ENCODE measurements around the gene NLGN2. TPM values are rescaled to one million over a fixed set of nuclear protein-coding genes. Genes with fewer than 3 reads are reported as not detected.

The NLGN2 gene
- total and polyA plus RNA-seq, 2 experiments from 2014 or later = 14.4 to 38.7 TPM

DNA sequence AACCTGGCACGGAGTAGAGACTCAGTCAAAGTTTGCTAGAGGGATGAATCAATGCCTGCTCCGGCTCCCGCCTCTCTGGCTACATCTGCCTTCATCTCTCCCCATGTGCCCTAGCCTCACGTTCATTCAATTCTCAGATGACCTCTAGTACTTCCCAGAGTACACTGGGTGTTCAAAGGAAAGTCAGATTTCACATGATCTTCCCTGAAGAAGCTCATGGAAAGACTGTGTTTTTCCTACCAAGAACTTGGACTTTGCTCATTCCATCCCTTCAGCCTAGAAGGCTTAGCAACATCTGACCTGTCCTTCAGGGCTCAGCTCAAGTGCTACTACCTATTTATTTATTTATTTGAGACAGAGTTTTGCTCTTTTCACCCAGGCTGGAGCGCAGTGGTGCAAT is 37.8 kb upstream of the NLGN2 start:
- ATAC-seq (no peak), DNase-seq (ENCODE audit: low spot score) (no peak)
- H3K4me1 ChIP-seq (ENCODE audit: insufficient read depth) = peaks cover 28% of the 10 kb centered on the region
- no peak overlapping the region for H3K4me2 ChIP-seq
- H3K9me3 Mint-ChIP-seq = no peaks in the 10 kb centered on the region
- no peak overlapping the region for H3K27ac Mint-ChIP-seq
- H3K27me3 ChIP-seq (ENCODE audit: insufficient read depth) = no peaks in the 10 kb centered on the region
- TF ChIP-seq EZH2 (IDR thresholded peaks at IDR 0.05; ENCODE audit: low read depth, unreplicated experiment) (no peak), STAT1 (IDR thresholded peaks at IDR 0.05; ENCODE audit: unreplicated experiment) (no peak), ZNF114 (CRISPR knock-in tag; IDR thresholded peaks at IDR 0.05) (no peak), JUNB (IDR thresholded peaks at IDR 0.05; ENCODE audit: unreplicated experiment) (no peak), EZH2phosphoT487 (IDR thresholded peaks at IDR 0.05; ENCODE audit: unreplicated experiment) (no peak), CREB1 (CRISPR knock-in tag; IDR thresholded peaks at IDR 0.05; ENCODE audit: low read depth) (no peak), POLR2AphosphoS5 (IDR thresholded peaks at IDR 0.05; ENCODE audit: low read depth) (no peak), NANOG (IDR thresholded peaks at IDR 0.05; ENCODE audit: borderline replicate concordance) (no peak), ZNF331 (CRISPR knock-in tag; IDR thresholded peaks at IDR 0.05; ENCODE audit: low read depth) (no peak)
- TF ChIP-seq, protein P1, sequence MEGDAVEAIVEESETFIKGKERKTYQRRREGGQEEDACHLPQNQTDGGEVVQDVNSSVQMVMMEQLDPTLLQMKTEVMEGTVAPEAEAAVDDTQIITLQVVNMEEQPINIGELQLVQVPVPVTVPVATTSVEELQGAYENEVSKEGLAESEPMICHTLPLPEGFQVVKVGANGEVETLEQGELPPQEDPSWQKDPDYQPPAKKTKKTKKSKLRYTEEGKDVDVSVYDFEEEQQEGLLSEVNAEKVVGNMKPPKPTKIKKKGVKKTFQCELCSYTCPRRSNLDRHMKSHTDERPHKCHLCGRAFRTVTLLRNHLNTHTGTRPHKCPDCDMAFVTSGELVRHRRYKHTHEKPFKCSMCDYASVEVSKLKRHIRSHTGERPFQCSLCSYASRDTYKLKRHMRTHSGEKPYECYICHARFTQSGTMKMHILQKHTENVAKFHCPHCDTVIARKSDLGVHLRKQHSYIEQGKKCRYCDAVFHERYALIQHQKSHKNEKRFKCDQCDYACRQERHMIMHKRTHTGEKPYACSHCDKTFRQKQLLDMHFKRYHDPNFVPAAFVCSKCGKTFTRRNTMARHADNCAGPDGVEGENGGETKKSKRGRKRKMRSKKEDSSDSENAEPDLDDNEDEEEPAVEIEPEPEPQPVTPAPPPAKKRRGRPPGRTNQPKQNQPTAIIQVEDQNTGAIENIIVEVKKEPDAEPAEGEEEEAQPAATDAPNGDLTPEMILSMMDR (conservative IDR thresholded peaks at IDR 0.05; ENCODE audit: low read depth in 2 of 2) = no peak
- TF ChIP-seq, protein P2, sequence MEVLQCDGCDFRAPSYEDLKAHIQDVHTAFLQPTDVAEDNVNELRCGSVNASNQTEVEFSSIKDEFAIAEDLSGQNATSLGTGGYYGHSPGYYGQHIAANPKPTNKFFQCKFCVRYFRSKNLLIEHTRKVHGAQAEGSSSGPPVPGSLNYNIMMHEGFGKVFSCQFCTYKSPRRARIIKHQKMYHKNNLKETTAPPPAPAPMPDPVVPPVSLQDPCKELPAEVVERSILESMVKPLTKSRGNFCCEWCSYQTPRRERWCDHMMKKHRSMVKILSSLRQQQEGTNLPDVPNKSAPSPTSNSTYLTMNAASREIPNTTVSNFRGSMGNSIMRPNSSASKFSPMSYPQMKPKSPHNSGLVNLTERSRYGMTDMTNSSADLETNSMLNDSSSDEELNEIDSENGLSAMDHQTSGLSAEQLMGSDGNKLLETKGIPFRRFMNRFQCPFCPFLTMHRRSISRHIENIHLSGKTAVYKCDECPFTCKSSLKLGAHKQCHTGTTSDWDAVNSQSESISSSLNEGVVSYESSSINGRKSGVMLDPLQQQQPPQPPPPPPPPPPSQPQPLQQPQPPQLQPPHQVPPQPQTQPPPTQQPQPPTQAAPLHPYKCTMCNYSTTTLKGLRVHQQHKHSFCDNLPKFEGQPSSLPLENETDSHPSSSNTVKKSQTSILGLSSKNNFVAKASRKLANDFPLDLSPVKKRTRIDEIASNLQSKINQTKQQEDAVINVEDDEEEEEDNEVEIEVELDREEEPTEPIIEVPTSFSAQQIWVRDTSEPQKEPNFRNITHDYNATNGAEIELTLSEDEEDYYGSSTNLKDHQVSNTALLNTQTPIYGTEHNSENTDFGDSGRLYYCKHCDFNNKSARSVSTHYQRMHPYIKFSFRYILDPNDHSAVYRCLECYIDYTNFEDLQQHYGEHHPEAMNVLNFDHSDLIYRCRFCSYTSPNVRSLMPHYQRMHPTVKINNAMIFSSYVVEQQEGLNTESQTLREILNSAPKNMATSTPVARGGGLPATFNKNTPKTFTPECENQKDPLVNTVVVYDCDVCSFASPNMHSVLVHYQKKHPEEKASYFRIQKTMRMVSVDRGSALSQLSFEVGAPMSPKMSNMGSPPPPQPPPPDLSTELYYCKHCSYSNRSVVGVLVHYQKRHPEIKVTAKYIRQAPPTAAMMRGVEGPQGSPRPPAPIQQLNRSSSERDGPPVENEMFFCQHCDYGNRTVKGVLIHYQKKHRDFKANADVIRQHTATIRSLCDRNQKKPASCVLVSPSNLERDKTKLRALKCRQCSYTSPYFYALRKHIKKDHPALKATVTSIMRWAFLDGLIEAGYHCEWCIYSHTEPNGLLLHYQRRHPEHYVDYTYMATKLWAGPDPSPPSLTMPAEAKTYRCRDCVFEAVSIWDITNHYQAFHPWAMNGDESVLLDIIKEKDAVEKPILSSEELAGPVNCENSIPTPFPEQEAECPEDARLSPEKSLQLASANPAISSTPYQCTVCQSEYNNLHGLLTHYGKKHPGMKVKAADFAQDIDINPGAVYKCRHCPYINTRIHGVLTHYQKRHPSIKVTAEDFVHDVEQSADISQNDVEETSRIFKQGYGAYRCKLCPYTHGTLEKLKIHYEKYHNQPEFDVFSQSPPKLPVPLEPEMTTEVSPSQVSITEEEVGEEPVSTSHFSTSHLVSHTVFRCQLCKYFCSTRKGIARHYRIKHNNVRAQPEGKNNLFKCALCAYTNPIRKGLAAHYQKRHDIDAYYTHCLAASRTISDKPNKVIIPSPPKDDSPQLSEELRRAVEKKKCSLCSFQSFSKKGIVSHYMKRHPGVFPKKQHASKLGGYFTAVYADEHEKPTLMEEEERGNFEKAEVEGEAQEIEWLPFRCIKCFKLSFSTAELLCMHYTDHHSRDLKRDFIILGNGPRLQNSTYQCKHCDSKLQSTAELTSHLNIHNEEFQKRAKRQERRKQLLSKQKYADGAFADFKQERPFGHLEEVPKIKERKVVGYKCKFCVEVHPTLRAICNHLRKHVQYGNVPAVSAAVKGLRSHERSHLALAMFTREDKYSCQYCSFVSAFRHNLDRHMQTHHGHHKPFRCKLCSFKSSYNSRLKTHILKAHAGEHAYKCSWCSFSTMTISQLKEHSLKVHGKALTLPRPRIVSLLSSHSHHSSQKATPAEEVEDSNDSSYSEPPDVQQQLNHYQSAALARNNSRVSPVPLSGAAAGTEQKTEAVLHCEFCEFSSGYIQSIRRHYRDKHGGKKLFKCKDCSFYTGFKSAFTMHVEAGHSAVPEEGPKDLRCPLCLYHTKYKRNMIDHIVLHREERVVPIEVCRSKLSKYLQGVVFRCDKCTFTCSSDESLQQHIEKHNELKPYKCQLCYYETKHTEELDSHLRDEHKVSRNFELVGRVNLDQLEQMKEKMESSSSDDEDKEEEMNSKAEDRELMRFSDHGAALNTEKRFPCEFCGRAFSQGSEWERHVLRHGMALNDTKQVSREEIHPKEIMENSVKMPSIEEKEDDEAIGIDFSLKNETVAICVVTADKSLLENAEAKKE (CRISPR knock-in tag; IDR thresholded peaks at IDR 0.05) = no peak
- TF ChIP-seq, protein P3, sequence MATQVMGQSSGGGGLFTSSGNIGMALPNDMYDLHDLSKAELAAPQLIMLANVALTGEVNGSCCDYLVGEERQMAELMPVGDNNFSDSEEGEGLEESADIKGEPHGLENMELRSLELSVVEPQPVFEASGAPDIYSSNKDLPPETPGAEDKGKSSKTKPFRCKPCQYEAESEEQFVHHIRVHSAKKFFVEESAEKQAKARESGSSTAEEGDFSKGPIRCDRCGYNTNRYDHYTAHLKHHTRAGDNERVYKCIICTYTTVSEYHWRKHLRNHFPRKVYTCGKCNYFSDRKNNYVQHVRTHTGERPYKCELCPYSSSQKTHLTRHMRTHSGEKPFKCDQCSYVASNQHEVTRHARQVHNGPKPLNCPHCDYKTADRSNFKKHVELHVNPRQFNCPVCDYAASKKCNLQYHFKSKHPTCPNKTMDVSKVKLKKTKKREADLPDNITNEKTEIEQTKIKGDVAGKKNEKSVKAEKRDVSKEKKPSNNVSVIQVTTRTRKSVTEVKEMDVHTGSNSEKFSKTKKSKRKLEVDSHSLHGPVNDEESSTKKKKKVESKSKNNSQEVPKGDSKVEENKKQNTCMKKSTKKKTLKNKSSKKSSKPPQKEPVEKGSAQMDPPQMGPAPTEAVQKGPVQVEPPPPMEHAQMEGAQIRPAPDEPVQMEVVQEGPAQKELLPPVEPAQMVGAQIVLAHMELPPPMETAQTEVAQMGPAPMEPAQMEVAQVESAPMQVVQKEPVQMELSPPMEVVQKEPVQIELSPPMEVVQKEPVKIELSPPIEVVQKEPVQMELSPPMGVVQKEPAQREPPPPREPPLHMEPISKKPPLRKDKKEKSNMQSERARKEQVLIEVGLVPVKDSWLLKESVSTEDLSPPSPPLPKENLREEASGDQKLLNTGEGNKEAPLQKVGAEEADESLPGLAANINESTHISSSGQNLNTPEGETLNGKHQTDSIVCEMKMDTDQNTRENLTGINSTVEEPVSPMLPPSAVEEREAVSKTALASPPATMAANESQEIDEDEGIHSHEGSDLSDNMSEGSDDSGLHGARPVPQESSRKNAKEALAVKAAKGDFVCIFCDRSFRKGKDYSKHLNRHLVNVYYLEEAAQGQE (IDR thresholded peaks at IDR 0.05; ENCODE audit: unreplicated experiment) = no peak
- TF ChIP-seq, protein P4, sequence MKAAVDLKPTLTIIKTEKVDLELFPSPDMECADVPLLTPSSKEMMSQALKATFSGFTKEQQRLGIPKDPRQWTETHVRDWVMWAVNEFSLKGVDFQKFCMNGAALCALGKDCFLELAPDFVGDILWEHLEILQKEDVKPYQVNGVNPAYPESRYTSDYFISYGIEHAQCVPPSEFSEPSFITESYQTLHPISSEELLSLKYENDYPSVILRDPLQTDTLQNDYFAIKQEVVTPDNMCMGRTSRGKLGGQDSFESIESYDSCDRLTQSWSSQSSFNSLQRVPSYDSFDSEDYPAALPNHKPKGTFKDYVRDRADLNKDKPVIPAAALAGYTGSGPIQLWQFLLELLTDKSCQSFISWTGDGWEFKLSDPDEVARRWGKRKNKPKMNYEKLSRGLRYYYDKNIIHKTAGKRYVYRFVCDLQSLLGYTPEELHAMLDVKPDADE (IDR thresholded peaks at IDR 0.05) = no peak
- H3K36me3 ChIP-seq (ENCODE audit: insufficient read depth) = no peaks in the 10 kb centered on the region
- 0 out of 2 replicates have a peak, but pooled peaks cover 5% of the 10 kb centered on the region for H3F3A ChIP-seq (replicated peaks; ENCODE audit: low read depth)
- H3K9me2 ChIP-seq (ENCODE audit: insufficient read depth) = no peaks in the 10 kb centered on the region
- no peak overlapping the region for H3K27ac ChIP-seq (ENCODE audit: low read depth)
- no peak overlapping the region for H3K4me3 ChIP-seq
- no peak overlapping the region for H3K4me3 Mint-ChIP-seq
- H4K20me1 ChIP-seq (replicated peaks; ENCODE audit: insufficient read depth) = no peaks in the 10 kb centered on the region
- H3K36me3 Mint-ChIP-seq (ENCODE audit: low read depth) = no peaks in the 10 kb centered on the region
- no peaks in the 10 kb centered on the region for H3K79me2 ChIP-seq (replicated peaks; ENCODE audit: insufficient read depth)
- peaks cover 26% of the 10 kb centered on the region for H3K4me1 Mint-ChIP-seq
- no peak overlapping the region; the same call in 1 of the 2 replicates for H2AFZ ChIP-seq
- peaks cover 9% of the 10 kb centered on the region for H3K27me3 Mint-ChIP-seq (ENCODE audit: insufficient read depth, low read depth, poor library complexity)

Measured in GM23338 (cell line).